Mucosa of descending colon (tissue), 3 donors: ENCODE data around the gene GPATCH11. TPM values are rescaled to one million over a fixed set of nuclear protein-coding genes. Genes with fewer than 3 reads are reported as not detected.
A peak's percentile ranks its signal among the peaks of the same experiment; 100 is the strongest.

ENCODE experiments used
- ATAC-seq: fragments of 200-7000 bp; cut with Tn5 transposase; one replicate; pipeline ENCODE4 v1.9.1; 2020; ENCODE audit warnings: mild to moderate bottlenecking, moderate library complexity
- DNase-seq, 3 donors: peaks; one replicate each; pipeline ENCODE4 v3.0.0-alpha.2; 2020
- H3K36me3 ChIP-seq: fragments of 200-600 bp; one replicate; pipeline ENCODE4 v1.8.0; 2021; ENCODE audit warnings: low read depth, mild to moderate bottlenecking
- H3K4me1 ChIP-seq: fragments of 200-600 bp; one replicate; pipeline ENCODE4 v1.8.0; 2021; ENCODE audit warnings: low read depth, mild to moderate bottlenecking
- H3K4me3 ChIP-seq: fragments of 200-600 bp; one replicate; pipeline ENCODE4 v1.8.0; 2021; ENCODE audit warnings: mild to moderate bottlenecking
- H3K9me3 ChIP-seq: fragments of 200-600 bp; one replicate; pipeline ENCODE4 v1.8.0; 2021; ENCODE audit warnings: mild to moderate bottlenecking
- intact Hi-C, 2 donors: fragments of 100-400 bp; cut with DNase I in 1 of 2; cut with micrococcal nuclease in 1 of 2; formaldehyde crosslinking; loops; one replicate each; pipeline versions ENCODE4 v1.11.0 to v1.11.1; 2022; cut with DNase I, micrococcal nuclease
- total RNA-seq, 3 donors: library from RNA; stranded (reverse); fragmentation: NEBNext Ultra II Directional in 2 of 3; extraction: Animal tissue kit (Norgen Biotek cat#: 25700) in 2 of 3; gene quantifications; one replicate each; pipeline versions ENCODE4 v1.2.1 to v1.2.4, GENCODE V29; 2021 to 2023
- TF ChIP-seq, protein P1 (sequence below): fragments of 200-600 bp; IDR thresholded peaks from one replicate; pipeline ENCODE4 v1.8.0; 2022; ENCODE audit warnings: antibody characterized with exemption, mild to moderate bottlenecking
- donor health status: DM: no; HTN: no; CAD: no; lungs with moderate emphysema.
- donor health status: DM: no; HTN: no; CAD: no.
- donor health status: DM: no; HTN: yes; CAD: no.

Gene GPATCH11
- total RNA-seq, 3 donors from 2014 or later = 5.6 to 7.8 (median 6.4) TPM

DNA sequence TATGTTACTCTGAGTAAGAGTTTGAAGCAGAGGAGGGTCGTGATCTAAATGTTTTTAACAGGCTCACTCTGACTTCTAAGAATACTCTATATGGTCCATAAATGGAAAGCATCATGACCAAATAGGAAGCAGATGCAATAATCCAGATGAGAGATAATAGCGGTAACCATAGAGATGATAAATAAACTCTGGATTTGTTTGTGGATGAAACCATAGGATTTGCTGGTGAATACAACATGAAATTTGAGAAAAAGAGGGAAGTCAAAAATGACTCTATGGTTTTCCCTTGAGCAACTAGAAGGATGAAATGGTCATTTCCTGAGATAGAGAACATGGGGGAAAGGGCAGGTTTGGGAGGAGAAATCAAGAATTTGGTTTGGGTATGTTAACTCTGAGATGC, 4.1 kb upstream of the GPATCH11 start:
- Histone ChIP-seq H3K4me1 (peaks cover 6% of the 10 kb centered on the region), H3K9me3 (no peaks in the 10 kb centered on the region), H3K36me3 (no peaks in the 10 kb centered on the region), H3K4me3 (no peak overlapping the region)
- ATAC-seq = no peak
- TF ChIP-seq, protein P1, sequence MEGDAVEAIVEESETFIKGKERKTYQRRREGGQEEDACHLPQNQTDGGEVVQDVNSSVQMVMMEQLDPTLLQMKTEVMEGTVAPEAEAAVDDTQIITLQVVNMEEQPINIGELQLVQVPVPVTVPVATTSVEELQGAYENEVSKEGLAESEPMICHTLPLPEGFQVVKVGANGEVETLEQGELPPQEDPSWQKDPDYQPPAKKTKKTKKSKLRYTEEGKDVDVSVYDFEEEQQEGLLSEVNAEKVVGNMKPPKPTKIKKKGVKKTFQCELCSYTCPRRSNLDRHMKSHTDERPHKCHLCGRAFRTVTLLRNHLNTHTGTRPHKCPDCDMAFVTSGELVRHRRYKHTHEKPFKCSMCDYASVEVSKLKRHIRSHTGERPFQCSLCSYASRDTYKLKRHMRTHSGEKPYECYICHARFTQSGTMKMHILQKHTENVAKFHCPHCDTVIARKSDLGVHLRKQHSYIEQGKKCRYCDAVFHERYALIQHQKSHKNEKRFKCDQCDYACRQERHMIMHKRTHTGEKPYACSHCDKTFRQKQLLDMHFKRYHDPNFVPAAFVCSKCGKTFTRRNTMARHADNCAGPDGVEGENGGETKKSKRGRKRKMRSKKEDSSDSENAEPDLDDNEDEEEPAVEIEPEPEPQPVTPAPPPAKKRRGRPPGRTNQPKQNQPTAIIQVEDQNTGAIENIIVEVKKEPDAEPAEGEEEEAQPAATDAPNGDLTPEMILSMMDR = no peak
- DNase-seq = no peak
- intact Hi-C loops = no loop called here

DNA sequence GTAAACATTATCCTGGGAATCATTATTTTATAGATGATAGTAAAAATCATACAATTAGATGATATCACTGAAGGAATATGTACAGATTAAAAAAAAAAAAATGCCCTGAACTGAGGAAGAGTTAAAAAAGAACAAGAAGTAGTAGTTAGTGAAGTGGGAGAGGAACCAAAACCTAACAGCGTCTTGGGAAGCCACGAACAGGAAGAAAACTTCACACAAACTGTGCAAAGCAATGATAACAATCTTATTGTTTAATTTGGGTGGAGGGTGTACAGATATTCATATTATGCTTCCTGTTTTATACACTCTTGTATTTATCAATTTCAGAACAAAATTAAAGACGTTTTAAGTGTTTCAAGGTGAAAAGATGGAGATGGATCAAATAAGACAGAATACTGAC, 3.6 kb upstream of the GPATCH11 start:
- no peaks in the 10 kb centered on the region for H3K36me3 ChIP-seq

DNA sequence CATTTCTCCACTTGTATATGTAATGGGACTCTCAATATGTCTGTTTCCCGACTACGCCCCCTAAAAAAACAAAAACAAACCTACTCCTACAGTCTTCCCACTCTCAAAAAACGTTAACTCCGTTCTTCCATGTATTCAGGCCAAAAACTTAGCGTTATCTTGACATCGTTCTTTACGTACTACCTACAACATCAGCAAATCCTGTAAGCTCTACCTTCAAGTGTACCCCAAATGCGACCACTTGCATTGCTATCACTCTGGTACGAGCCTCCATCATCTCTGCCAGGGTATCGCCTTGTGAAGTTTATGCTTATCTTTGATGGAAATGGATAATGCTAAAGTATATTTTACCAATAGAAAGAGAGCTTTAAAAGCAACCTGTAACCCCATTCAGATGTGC, 479 bp downstream of the GPATCH11 start:
- no peak for DNase-seq
- H3K4me3 ChIP-seq = peak overlapping the region; percentile 60
- ATAC-seq = no peak
- intact Hi-C loops = no loop called here
- no peaks in the 10 kb centered on the region for H3K9me3 ChIP-seq
- TF ChIP-seq, protein P1 = no peak
- peaks cover 6% of the 10 kb centered on the region for H3K4me1 ChIP-seq
- H3K36me3 ChIP-seq = no peaks in the 10 kb centered on the region

More for the DNA sequence above, 3.6 kb upstream of the GPATCH11 start:
- intact Hi-C loops = no loop called here
- no peaks in the 10 kb centered on the region for H3K9me3 ChIP-seq
- DNase-seq (no peak), ATAC-seq (no peak)
- H3K4me1 ChIP-seq = peaks cover 6% of the 10 kb centered on the region
- TF ChIP-seq, protein P1 = no peak
- H3K4me3 ChIP-seq = no peak overlapping the region

DNA sequence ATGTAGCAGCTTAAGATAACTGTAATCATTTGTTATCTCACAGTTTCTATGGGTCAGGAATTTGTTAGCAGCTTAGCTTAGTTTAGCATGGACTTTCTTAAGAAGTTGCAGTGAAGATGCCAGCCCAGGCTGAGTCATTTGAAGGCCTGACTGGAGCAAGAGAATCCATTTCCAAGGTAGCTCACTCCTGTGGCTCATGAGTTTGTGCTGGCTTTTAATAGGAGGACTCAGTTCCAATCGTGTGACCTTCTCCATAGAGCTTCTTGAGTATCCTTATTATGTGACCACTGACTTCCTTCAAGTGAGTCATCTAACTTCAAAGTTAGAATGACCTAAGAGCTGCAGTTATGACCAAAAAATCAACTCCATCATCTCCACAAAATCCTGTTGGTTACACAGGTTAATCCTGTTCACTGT, 1.4 kb downstream of the GPATCH11 start:
- TF ChIP-seq, protein P1 = no peak
- ATAC-seq = no peak
- intact Hi-C loops = no loop called here

DNA sequence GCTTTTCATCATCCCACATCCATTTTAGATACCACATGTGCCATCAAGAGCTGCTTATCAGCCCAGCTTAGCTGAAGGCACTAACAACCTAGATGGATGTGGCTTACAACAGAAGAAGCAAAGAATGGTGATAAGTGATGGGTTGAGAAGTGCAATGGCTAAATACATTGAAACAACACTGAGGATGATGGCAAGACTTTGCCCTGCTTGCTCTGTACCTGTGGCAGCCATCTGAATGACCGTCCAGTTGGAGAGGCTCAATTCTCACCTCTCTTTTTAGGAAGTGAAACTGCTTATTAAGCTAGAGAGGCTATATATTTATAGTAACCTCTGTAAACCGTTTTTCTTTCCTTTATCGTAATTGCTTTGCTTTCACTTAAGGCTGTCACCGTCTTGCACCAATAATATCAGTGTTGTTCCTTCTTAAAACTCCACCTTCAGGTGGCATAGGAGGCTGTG, 5.7 kb downstream of the GPATCH11 start:
- Histone ChIP-seq H3K9me3 (no peaks in the 10 kb centered on the region), H3K36me3 (no peaks in the 10 kb centered on the region), H3K4me3 (no peak overlapping the region), H3K4me1 (no peaks in the 10 kb centered on the region)
- TF ChIP-seq, protein P1 = no peak
- DNase-seq (no peak), ATAC-seq (peak; percentile 50)
- intact Hi-C loops = no loop called here

More for the DNA sequence above, 1.4 kb downstream of the GPATCH11 start:
- DNase-seq = no peak
- Histone ChIP-seq H3K4me1 (peaks cover 6% of the 10 kb centered on the region), H3K4me3 (no peak overlapping the region), H3K9me3 (no peaks in the 10 kb centered on the region), H3K36me3 (no peaks in the 10 kb centered on the region)

DNA sequence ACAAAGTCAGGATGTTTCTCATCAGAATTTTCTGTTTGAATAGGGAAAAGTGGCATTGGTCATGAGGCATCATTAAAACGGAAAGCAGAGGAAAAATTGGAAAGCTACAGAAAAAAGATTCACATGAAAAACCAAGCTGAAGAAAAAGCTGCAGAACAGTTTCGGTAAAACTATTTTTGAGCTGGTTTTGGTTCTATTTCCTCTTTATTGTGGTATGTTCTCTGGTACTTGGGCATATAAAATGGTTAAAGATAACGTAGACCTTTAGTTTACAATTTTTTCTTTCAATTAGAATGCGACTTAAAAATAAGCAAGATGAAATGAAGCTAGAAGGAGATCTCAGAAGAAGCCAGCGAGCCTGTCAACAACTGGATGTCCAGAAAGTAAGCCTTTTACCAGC, 7.6 kb downstream of the GPATCH11 start:
- intact Hi-C loops = no loop called here
- ATAC-seq = no peak
- TF ChIP-seq, protein P1 = no peak
- Histone ChIP-seq H3K4me1 (no peaks in the 10 kb centered on the region), H3K36me3 (no peaks in the 10 kb centered on the region), H3K4me3 (no peak overlapping the region), H3K9me3 (no peaks in the 10 kb centered on the region)
- DNase-seq = no peak
